Heart left ventricle (tissue), 16 donors: ENCODE data around the gene TLX2. TPM values are rescaled to one million over a fixed set of nuclear protein-coding genes. Genes with fewer than 3 reads are reported as not detected.
"Not testable (repeated sequence)": the region's sequence is repeated elsewhere in the genome, so short reads cannot be mapped to it uniquely, and the experiment has no call there.

ENCODE experiments used
- ATAC-seq, 4 donors: fragments of 200-7000 bp; cut with Tn5 transposase; one replicate each; pipeline ENCODE4 v1.9.1; 2020 to 2022; ENCODE audit warnings: moderate library complexity in 4 of 4, mild to moderate bottlenecking in 3 of 4, moderate number of reproducible peaks in 1 of 4
- DNase-seq, 5 donors: peaks; one replicate each; pipeline ENCODE4 v3.0.0-alpha.2; 2020
- H3K27ac ChIP-seq, 12 donors: fragments of 200-600 bp; sonication (generic) in 4 of 12; one replicate each; pipeline versions ENCODE4 v1.5.0 to v1.8.0; 2016 to 2022; ENCODE audit warnings: mild to moderate bottlenecking in 2 of 12
- H3K27me3 ChIP-seq, 9 donors: fragments of 200-600 bp; sonication (generic) in 2 of 9; one replicate each; pipeline versions ENCODE4 v1.5.1 to v1.8.0; 2016 to 2022; ENCODE audit warnings: mild to moderate bottlenecking in 3 of 9
- H3K36me3 ChIP-seq, 9 donors: fragments of 200-600 bp; sonication (generic) in 2 of 9; one replicate each; pipeline versions ENCODE4 v1.5.0 to v1.8.0; 2018 to 2022; ENCODE audit warnings: mild to moderate bottlenecking in 2 of 9
- H3K4me1 ChIP-seq, 12 donors: fragments of 200-600 bp; sonication (generic) in 4 of 12; one replicate each; pipeline versions ENCODE4 v1.5.0 to v1.8.0; 2016 to 2022; ENCODE audit warnings: mild to moderate bottlenecking in 3 of 12
- H3K4me3 ChIP-seq, 12 donors: fragments of 200-600 bp; sonication (generic) in 4 of 12; one replicate each; pipeline versions ENCODE4 v1.5.0 to v1.8.0; 2017 to 2022; ENCODE audit warnings: mild to moderate bottlenecking in 9 of 12, moderate library complexity in 4 of 12
- H3K9me3 ChIP-seq, 12 donors: fragments of 200-600 bp; sonication (generic) in 4 of 12; one replicate each; pipeline versions ENCODE4 v1.5.0 to v1.8.0; 2016 to 2022; ENCODE audit warnings: mild to moderate bottlenecking in 1 of 12
- CTCF ChIP-seq, 12 donors: fragments of 200-600 bp; sonication (generic) in 4 of 12; IDR thresholded peaks; one replicate each; pipeline versions ENCODE4 v1.5.0 to v1.8.0; 2018 to 2022; ENCODE audit warnings: antibody characterized with exemption in 12 of 12, mild to moderate bottlenecking in 5 of 12
- POLR2A ChIP-seq, 2 donors: fragments of 450-650 bp; IDR thresholded peaks; one replicate each; pipeline ENCODE4 v1.6.1; 2017; ENCODE audit warnings: antibody characterized with exemption in 2 of 2, mild to moderate bottlenecking in 2 of 2, moderate library complexity in 2 of 2
- WGBS, 4 donors: extraction: QIAGEN DNeasy Blood & Tissue Kit in 2 of 4; methylation state at CpG; one replicate each; pipeline versions ENCODE4 v1.1.5 to v1.1.7; 2013 to 2018; 5-methylcytosine and 5-hydroxymethylcytosine counted together
- intact Hi-C, 10 donors: fragments of 100-400 bp; cut with DNase I; formaldehyde crosslinking; loops; one replicate each; pipeline versions ENCODE4 v1.11.1 to v1.14.2; 2022
- long read RNA-seq, 3 donors: library from polyadenylated mRNA; unstranded; transcript quantifications; one replicate each; pipeline ENCODE4 v2.0.0, GENCODE V29; 2020 to 2021
- polyA plus RNA-seq, 2 donors: library from polyadenylated mRNA; stranded (reverse); fragments of 200-250 nt; gene quantifications; one replicate each; pipeline ENCODE4 v1.2.3, GENCODE V29; 2013
- total RNA-seq, 9 donors: library from RNA; depleted of rRNA in 2 of 9; stranded (reverse); fragments of >200 nt in 2 of 9; fragmentation: NEBNext Ultra II Directional in 3 of 9; extraction: Animal tissue kit (Norgen Biotek cat#: 25700) in 3 of 9; gene quantifications; one replicate each; pipeline versions ENCODE4 v1.1.0 to v1.2.4, GENCODE V29; 2016 to 2023
- donor health status: ischemic (EF 13 %, LVEDD 7.1; RV severe dilation, severe dysfunction).
- donor health status: healthy with polysubstance abuse.
- donor health status: DM: no; HTN: yes; CAD: no.
- donor health status: DM: no; HTN: no; CAD: no.
- donor health status: ischemic (EF 25% LVEDD 6.9; RV normal size, moderate dysfunction).
- donor health status: ischemic (EF 25% LVEDD 5.7; RV mildly dilated, moderate dysfunction).
- donor health status: healthy.
- donor health status: DM: yes; HTN: yes; CAD: no.
- donor health status: ischemic (EF 35%, LVEDD 5.7; RV mildly dilated, moderate dysfunction).
- donor health status: nonischemic (EF 11% LVEDD 7.7; RV severe dilation, severe dysfunction).
- donor health status: DM: yes; HTN: yes; CAD: no.
- donor health status: PGD.
- donor health status: ischemic (EF 29% LVEDD 5.4; RV normal size, mild dysfunction).
- donor health status: nonischemic (EF 23%, LVEDD 6.1; RV moderate dilation, normal function).

Gene TLX2
- total RNA-seq (not detected), polyA plus RNA-seq (not detected)
- long read RNA-seq, donor 1: 0 reads
- long read RNA-seq, donor 2: 0 reads
- long read RNA-seq, donor 3: 0 reads

GRCh38 chr2:74514368-74515270, at the start of gene TLX2:
Gene TLX2 (plus strand): TSS chr2:74514450. CDS start chr2:74514807, 357 bp downstream.
- peak in 1 of 4 donors; percentile 18 for ATAC-seq

GRCh38 chr2:74470742-74471141, 43.5 kb upstream of the TLX2 start:
- H3K9me3 ChIP-seq, DNase-seq, ATAC-seq, H3K27me3 ChIP-seq, intact Hi-C loops, H3K4me3 ChIP-seq: not testable (repeated sequence)
- H3K27ac ChIP-seq: peak overlapping the region in 1 of 12 donors; percentile 91
- WGBS, 4 donors: 95 to 97% (median 95%) methylated on average over 12 of the region's 12 CpGs
- peaks cover 0 to 22% (median 14%) of the 10 kb centered on the region in 9 donors for H3K36me3 ChIP-seq
- H3K4me1 ChIP-seq: peaks cover 4 to 35% (median 26%) of the 10 kb centered on the region in 12 donors

More at GRCh38 chr2:74514368-74515270, at the start of gene TLX2:
- H3K27ac ChIP-seq: no peak within 1 kb of the TSS
- intact Hi-C loops: no loop called here
- H3K4me3 ChIP-seq: peak within 1 kb of the TSS in 3 of 12 donors; percentile 4 to 39 (median 16)
- DNase-seq: peak in 1 of 5 donors; percentile 25
- H3K36me3 ChIP-seq: no peaks in the 10 kb centered on the region
- TF ChIP-seq POLR2A (IDR thresholded peaks at IDR 0.05): no peak
- no peak for TF ChIP-seq CTCF (IDR thresholded peaks at IDR 0.05)
- no peaks in the 10 kb centered on the region for H3K9me3 ChIP-seq
- peaks cover 0 to 38% (median 22%) of the 10 kb centered on the region in 12 donors for H3K4me1 ChIP-seq
- H3K27me3 ChIP-seq: peaks cover 61 to 100% (median 94%) of the 10 kb centered on the region in 9 donors
- 2 to 5% (median 4%) methylated on average over 33 to 82 of the region's 82 CpGs for WGBS, 4 donors

GRCh38 chr2:74471332-74472065, 42.8 kb upstream of the TLX2 start:
- intact Hi-C loops: no loop called here
- Histone ChIP-seq H3K27ac (peak overlapping the region; percentile 64 to 95 (median 89)), H3K36me3 (peaks cover 0 to 23% (median 17%) of the 10 kb centered on the region in 9 donors), H3K27me3 (no peaks in the 10 kb centered on the region), H3K4me3 (peak overlapping the region; percentile 49 to 93 (median 74)), H3K9me3 (no peaks in the 10 kb centered on the region), H3K4me1 (peaks cover 4 to 29% (median 21%) of the 10 kb centered on the region in 12 donors)
- DNase-seq (no peak), ATAC-seq (peak in 1 of 4 donors; percentile 1)
- TF ChIP-seq CTCF (IDR thresholded peaks at IDR 0.05) (no peak), POLR2A (IDR thresholded peaks at IDR 0.05) (no peak)
- WGBS, 4 donors: 61 to 64% (median 63%) methylated on average over 16 of the region's 16 CpGs

GRCh38 chr2:74472086-74472944, 41.9 kb upstream of the TLX2 start, which contains the start of gene MRPL53:
Gene MRPL53 (minus strand): TSS chr2:74472680. CDS start chr2:74472660, 20 bp downstream.
- peak within 1 kb of the TSS; percentile 64 to 95 (median 89) for H3K27ac ChIP-seq
- H3K4me3 ChIP-seq: peak within 1 kb of the TSS; percentile 49 to 93 (median 74)
- TF ChIP-seq POLR2A (IDR thresholded peaks at IDR 0.05) (peak in 1 of 2 donors; percentile 88), CTCF (IDR thresholded peaks at IDR 0.05) (no peak)
- H3K36me3 ChIP-seq: peaks cover 0 to 31% (median 17%) of the 10 kb centered on the region in 9 donors
- peak; percentile 91 to 97 (median 94) for ATAC-seq
- peaks cover 4 to 31% (median 21%) of the 10 kb centered on the region in 12 donors for H3K4me1 ChIP-seq
- intact Hi-C loops: no loop called here
- H3K27me3 ChIP-seq: no peaks in the 10 kb centered on the region
- WGBS, 4 donors: 1% methylated on average over 51 to 66 of the region's 66 CpGs
- no peaks in the 10 kb centered on the region for H3K9me3 ChIP-seq
- DNase-seq: peak; percentile 95 to 98 (median 96)
